Upper lobe of right lung (tissue), 1 donor: ENCODE data around the gene ARHGAP24. TPM values are rescaled to one million over a fixed set of nuclear protein-coding genes. Genes with fewer than 3 reads are reported as not detected.

Experiments used
- ATAC-seq: fragments of 200-7000 bp; cut with Tn5 transposase; one replicate; pipeline ENCODE4 v1.9.1; 2020; ENCODE audit warnings: mild to moderate bottlenecking, moderate library complexity
- DNase-seq: peaks from one replicate; pipeline ENCODE4 v3.0.0-alpha.2; 2020
- H3K27ac ChIP-seq: fragments of 200-600 bp; one replicate; pipeline ENCODE4 v1.8.0; 2022
- H3K27me3 ChIP-seq: fragments of 200-600 bp; one replicate; pipeline ENCODE4 v1.8.0; 2022; ENCODE audit warnings: mild to moderate bottlenecking
- H3K36me3 ChIP-seq: fragments of 200-600 bp; one replicate; pipeline ENCODE4 v1.8.0; 2022
- H3K4me1 ChIP-seq: fragments of 200-600 bp; one replicate; pipeline ENCODE4 v1.8.0; 2022
- H3K4me3 ChIP-seq: fragments of 200-600 bp; one replicate; pipeline ENCODE4 v1.8.0; 2022; ENCODE audit warnings: mild to moderate bottlenecking
- H3K9me3 ChIP-seq: fragments of 200-600 bp; one replicate; pipeline ENCODE4 v1.8.0; 2022
- CTCF ChIP-seq: fragments of 200-600 bp; IDR thresholded peaks from one replicate; pipeline ENCODE4 v1.8.0; 2022; ENCODE audit warnings: antibody characterized with exemption
- intact Hi-C: fragments of 100-400 bp; cut with DNase I; formaldehyde crosslinking; loops from one replicate; pipeline ENCODE4 v1.11.0; 2022
- total RNA-seq: library from RNA; stranded (reverse); fragmentation: NEBNext Ultra II Directional; extraction: Animal tissue kit (Norgen Biotek cat#: 25700); gene quantifications from one replicate; pipeline ENCODE4 v1.2.1, GENCODE V29; 2021
- donor health status: DM: no; HTN: yes; CAD: no; lungs with severe emphysema.

Gene ARHGAP24
- total RNA-seq, 1 donor from 2014 or later, result 29.8 TPM

- ATAC-seq (peak; percentile 90), DNase-seq (no peak)
- Histone ChIP-seq H3K27me3 (no peaks in the 10 kb centered on the region), H3K4me1 (peaks cover 10% of the 10 kb centered on the region), H3K4me3 (no peak overlapping the region), H3K36me3 (no peaks in the 10 kb centered on the region), H3K27ac (peak overlapping the region; percentile 52), H3K9me3 (no peaks in the 10 kb centered on the region)
- TF ChIP-seq CTCF, result no peak
- intact Hi-C loops, result no loop called here
Measured at GRCh38 chr4:86032476-86033022, 557.6 kb downstream of the ARHGAP24 start.

GRCh38 chr4:86033171-86033570 lies 558.2 kb downstream of the ARHGAP24 start:
- no peak for DNase-seq
- intact Hi-C loops, result no loop called here
- peak overlapping the region; percentile 52 for H3K27ac ChIP-seq

GRCh38 chr4:86034616-86035015 lies 559.7 kb downstream of the ARHGAP24 start:
- no peaks in the 10 kb centered on the region for H3K9me3 ChIP-seq
- no peak for TF ChIP-seq CTCF
- H3K27ac ChIP-seq, result no peak overlapping the region
- ATAC-seq, result no peak
- no peak for DNase-seq
- peaks cover 10% of the 10 kb centered on the region for H3K4me1 ChIP-seq
- no peaks in the 10 kb centered on the region for H3K27me3 ChIP-seq
- intact Hi-C loops, result no loop called here
- H3K36me3 ChIP-seq, result no peaks in the 10 kb centered on the region
- no peak overlapping the region for H3K4me3 ChIP-seq

More at GRCh38 chr4:86033171-86033570, 558.2 kb downstream of the ARHGAP24 start:
- no peaks in the 10 kb centered on the region for H3K36me3 ChIP-seq
- ATAC-seq, result peak; percentile 66
- peaks cover 10% of the 10 kb centered on the region for H3K4me1 ChIP-seq
- no peak for TF ChIP-seq CTCF
- no peaks in the 10 kb centered on the region for H3K9me3 ChIP-seq
- no peak overlapping the region for H3K4me3 ChIP-seq
- no peaks in the 10 kb centered on the region for H3K27me3 ChIP-seq

GRCh38 chr4:86035688-86036087 lies 560.7 kb downstream of the ARHGAP24 start:
- H3K4me1 ChIP-seq, result peaks cover 10% of the 10 kb centered on the region
- H3K27me3 ChIP-seq, result no peaks in the 10 kb centered on the region
- intact Hi-C loops, result no loop called here
- no peak for ATAC-seq
- H3K27ac ChIP-seq, result no peak overlapping the region
- no peak for TF ChIP-seq CTCF
- H3K9me3 ChIP-seq, result no peaks in the 10 kb centered on the region
- DNase-seq, result no peak
- H3K4me3 ChIP-seq, result no peak overlapping the region
- no peaks in the 10 kb centered on the region for H3K36me3 ChIP-seq

- intact Hi-C loops, result no loop called here
Measured at GRCh38 chr4:86036736-86037135, 561.8 kb downstream of the ARHGAP24 start.

More at GRCh38 chr4:86036736-86037135, 561.8 kb downstream of the ARHGAP24 start:
- H3K36me3 ChIP-seq, result no peaks in the 10 kb centered on the region
- DNase-seq (no peak), ATAC-seq (peak; percentile 57)
- no peak overlapping the region for H3K4me3 ChIP-seq
- H3K4me1 ChIP-seq, result peaks cover 10% of the 10 kb centered on the region
- no peak for TF ChIP-seq CTCF
- H3K27me3 ChIP-seq, result no peaks in the 10 kb centered on the region
- no peaks in the 10 kb centered on the region for H3K9me3 ChIP-seq
- H3K27ac ChIP-seq, result no peak overlapping the region
